NCI-H345 treated with DMSO at 0.1 percent for 48 hours (cell line): ENCODE data around the gene ABCC5.

ENCODE experiments used
- DNase-seq: peaks from one replicate; lab custom pipeline; 2025; ENCODE audit not compliant: unreplicated experiment; lab: John Stamatoyannopoulos, UW

ABCC5 gene

GRCh38 chr3:183981990-183982644 lies 35.6 kb downstream of the ABCC5 start:
- DNase-seq, result no peak

DNA sequence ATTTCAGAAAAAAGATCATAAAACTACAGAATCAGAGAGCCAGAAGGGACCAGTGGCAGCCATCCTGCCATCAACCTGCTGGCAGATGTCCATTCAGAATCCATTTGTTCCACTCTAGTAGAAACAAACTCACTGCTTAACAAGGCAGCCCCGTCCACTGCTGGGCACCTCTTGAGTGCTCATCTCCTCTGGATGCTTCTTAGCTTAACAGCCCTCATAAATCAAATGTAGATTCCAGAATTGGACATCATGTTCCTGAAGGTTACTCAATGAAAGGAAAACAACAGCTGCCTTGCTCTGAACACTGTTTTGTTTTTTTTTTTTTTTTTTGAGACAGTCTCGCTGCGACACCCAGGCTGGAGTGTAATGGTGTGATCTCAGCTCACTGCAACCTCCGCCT lies 37.3 kb downstream of the ABCC5 start:
- DNase-seq, result no peak

GRCh38 chr3:183975981-183976662 lies 41.6 kb downstream of the ABCC5 start:
- no peak for DNase-seq

- no peak for DNase-seq
These were observed 48.9 kb downstream of the ABCC5 start for GRCh38 chr3:183968666-183969245.

DNA sequence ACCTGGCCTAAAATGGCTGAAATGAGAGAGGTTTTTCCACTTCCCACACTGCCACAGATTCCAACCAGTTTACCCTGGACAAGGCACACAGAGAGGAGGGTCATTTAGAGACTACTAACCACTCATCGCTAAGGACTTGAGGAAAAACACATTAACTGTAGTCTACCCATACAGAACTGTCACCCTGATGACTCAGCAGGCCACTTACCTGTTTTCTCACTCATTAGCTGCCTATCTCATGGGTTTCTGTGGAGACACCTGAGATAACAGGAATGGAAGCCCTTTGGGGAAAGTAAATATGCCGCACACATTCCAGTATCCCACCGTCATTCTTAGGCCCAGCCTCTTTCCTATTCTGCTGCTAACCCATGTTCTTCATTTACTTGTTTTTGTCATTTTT lies 50.0 kb downstream of the ABCC5 start:
- no peak for DNase-seq

DNA sequence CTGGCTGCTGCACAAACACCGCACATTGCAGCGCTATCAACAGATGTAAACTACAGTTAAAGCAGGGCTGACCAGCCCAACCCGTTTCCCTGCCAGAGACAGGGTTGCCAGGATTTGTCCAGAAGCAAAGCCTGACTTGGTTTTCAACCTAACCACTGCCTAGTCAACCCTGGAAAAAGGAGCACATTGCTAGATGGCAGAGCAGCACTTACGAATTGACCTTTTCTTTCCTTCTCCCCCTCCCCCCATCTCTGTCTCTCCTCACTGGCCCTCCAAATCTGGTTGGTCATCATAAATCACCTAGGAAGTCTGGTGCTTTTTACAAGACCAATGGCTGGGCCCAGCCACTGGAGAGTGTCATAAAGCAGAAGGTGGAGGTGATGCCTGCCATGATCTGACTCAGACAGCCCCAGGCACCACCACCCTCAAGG lies 51.3 kb downstream of the ABCC5 start:
- no peak for DNase-seq

DNA sequence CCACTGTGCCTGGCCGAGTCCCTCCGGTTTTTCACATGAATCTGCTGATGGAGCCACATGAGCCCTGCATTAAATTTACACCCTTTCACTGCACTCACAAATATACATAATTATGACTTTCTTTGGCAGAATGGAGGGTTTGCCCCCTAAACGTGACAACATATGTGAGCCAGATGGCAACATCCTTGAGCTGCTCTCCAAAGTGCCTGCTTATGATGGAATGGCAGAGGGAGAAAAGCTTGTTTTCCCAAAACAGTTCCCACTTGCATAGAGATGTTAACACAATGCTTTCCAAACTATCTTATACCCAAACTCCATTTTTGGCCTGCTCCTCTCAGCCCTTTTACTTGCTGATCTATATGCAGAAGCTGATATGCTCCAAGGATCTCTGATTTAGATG lies 54.9 kb downstream of the ABCC5 start:
- DNase-seq, result no peak

- no peak for DNase-seq
These were observed 58.5 kb downstream of the ABCC5 start for GRCh38 chr3:183959214-183959613.

DNA sequence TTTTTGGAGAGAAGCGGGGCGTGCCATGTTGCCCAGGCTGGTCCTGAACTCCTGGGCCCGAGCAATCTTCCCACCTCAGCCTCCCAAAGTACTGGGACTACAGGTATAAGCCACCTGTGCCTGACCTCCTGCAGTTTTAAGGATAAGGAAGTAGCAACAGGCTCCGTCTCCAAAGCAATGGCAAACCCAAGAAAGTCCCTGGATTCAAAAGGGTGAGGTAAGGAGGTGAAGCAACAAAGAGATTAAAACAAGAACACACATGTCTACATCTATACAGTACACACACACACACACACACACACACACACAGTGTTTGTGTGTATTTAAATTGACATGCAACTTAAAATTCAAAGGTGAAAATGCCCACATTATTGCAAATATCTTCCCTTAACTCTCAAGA lies 58.9 kb downstream of the ABCC5 start:
- no peak for DNase-seq

GRCh38 chr3:183958226-183958625 lies 59.5 kb downstream of the ABCC5 start:
- DNase-seq, result no peak

DNA sequence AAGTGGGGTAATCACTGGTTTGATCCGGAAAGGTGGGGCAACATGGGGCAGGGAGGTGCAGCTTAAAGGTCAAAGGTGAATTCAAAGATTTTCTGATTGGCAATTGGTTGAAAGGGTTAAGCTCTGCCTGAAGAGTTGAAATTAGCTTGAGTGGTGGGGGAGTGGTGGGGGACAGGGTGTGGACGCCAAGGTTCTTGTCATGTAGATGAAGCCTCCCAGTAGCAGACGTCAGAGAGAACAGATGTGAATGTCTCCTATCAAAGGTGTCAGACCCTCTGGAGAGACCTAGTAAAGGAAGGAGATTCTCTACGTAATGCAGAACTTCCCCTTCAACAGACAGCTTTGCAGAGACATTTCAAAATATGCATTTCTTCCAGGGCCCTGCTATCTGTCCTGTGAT lies 62.8 kb downstream of the ABCC5 start:
- DNase-seq, result no peak

- DNase-seq, result no peak
These were observed 64.1 kb downstream of the ABCC5 start for GRCh38 chr3:183953471-183954070.

GRCh38 chr3:183951459-183951858 lies 66.2 kb downstream of the ABCC5 start:
- DNase-seq, result no peak

- no peak for DNase-seq
These were observed 68.0 kb downstream of the ABCC5 start for GRCh38 chr3:183949690-183950089.

GRCh38 chr3:183946037-183946436 lies 71.6 kb downstream of the ABCC5 start:
- no peak for DNase-seq

DNA sequence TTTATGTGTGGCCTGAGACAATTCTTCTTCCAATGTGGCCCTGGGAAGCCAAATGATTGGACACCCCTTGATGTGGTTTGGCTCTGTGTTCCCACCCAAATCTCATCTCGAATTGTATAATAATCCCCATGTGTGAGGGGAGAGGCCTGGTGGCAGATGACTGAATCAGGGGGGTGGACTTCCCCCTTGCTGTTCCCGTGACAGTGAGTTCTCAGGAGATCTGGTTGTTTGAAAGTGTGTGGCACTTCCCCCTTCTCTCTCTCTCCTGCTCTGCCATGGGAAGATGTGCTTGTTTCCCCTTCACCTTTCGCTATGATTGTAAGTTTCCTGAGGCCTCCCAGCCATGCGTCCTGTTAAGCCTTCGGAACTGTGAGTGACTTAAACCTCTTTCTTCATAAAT lies 72.9 kb downstream of the ABCC5 start:
- DNase-seq, result no peak

DNA sequence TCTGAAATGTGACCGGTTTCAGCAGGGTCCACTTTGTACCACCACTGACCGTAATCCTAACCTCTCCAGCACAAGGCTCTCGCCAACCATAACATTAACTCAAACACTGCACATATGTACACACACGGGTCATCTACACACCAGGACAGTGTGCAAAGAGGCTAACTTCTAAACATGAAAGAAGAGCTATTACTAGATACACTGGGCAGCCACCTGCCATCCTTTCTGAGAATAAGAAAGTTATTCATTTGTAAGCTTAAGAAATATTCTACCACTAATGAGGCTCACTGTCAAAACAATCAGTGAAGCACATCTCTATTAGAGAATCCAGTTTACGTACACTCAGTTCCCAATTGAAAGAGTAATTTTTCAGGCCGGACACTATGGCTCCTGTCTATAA lies 73.9 kb downstream of the ABCC5 start:
- no peak for DNase-seq

GRCh38 chr3:183941216-183941615 lies 76.5 kb downstream of the ABCC5 start:
- DNase-seq, result no peak

DNA sequence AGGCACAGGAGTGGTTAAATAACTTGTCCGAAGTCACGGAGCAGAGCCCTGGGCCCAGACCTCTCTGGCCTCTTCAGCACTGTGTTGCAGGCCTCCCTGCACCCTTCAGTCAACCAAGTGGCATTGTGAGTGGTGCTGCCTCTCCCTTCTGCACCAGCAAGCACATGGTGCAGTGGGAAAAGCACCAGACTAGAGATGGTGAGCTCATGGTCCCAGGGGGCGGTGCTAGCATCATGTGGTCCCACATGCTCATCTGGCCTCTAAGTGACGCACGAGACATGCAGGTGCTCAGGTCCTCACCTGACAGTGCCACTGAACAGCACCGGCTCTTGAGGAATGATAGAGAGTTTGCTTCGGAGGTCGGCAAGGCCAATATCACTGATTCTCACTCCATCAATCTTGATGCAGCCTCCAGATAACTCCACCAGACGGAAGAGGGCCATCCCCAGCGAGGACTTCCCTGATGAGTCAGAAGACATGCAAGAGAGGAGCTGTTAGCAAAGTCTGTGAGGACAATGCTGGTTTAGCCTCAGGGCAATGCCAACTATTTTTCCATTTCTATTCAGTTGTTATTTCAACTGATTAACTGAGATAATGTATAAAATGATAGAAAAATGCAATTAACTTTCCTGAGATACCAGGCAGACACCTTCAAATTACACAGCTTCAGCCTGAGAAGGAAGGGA lies 79.9 kb downstream of the ABCC5 start:
- no peak for DNase-seq

DNA sequence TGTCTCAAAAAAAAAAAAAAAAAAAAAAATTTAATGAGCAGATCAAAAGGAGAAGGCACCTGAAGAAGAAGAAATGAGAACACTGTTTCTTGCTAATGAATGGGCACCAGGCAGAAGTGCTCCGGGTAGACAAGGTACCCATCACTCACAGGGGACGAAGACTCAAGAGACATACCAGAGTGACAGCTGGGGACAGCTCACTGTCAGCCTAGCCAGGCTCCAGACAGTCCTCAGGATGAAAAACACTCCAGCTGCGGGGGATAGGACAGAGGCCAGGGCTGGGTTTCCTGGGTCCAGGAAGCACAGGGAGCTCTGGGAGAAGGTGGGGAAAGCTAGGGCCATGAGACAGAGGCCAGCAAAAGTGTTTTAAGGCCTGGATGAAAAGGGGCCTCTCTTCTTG lies 84.5 kb downstream of the ABCC5 start:
- no peak for DNase-seq

DNA sequence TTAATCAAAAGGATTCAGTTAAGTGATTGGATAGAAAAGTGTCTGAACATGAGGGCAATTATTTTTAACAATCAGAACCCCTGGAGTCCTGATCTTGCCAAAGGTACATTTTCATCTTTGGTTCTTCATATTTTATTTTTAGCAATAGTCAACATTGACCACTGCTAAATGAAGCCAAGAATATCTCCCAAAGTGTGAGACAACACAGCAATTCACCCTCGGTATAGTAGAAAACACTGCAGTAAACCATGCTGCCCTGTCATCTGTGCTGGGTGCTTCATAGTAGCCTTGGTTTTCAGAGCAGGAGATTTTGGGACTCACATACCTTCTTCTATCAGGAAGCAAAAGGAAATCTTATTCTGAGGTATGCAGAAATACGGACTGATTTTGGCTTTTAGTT lies 85.8 kb downstream of the ABCC5 start:
- no peak for DNase-seq

DNA sequence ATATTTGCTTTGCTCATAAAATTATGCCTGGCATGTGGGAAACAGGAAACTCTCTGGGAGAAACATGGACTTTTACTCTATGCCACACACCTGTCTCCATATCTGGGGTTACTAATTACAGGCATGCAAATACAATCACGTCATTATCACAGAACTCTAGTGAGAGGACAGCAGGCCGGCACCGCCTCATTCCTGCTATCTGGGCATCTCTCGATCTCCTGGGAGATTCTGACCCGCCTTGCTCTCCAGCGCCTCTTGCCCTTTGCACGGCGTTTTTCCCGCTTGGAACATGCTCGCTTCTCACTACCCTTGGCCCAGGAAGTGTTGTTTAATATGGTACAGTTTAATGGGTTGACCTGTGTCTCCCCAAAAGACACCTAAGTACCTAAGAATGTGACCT lies 87.6 kb downstream of the ABCC5 start:
- no peak for DNase-seq
